ENCODE results near the gene MANEAL.

MANEAL gene

GRCh38 chr1:37828410-37829074, 34.9 kb downstream of the MANEAL start:
- FAIRE-seq: no peak

GRCh38 chr1:37831109-37831508, 37.5 kb downstream of the MANEAL start:
- FAIRE-seq: no peak

- no peak for FAIRE-seq
These were observed 38.2 kb downstream of the MANEAL start for GRCh38 chr1:37831809-37832208.

DNA sequence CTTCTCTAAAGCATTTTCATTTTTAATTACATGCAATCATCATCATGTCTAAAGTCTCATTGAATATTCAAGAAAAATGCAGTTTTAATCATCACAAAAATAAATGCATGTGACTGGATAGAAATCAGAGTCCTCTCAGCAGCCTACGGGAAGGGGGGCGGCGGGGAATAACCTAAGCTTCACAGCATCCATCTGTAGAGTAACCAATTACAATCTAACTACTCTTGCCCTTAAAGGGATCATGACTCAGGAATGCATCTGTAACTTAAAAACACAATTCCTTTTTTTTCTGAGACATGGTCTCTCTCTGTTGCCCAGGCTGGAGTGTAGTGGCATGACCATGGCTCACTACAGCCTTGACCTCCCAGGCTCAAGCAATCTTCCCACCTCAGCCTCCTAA, 43.1 kb downstream of the MANEAL start:
- no peak for FAIRE-seq

DNA sequence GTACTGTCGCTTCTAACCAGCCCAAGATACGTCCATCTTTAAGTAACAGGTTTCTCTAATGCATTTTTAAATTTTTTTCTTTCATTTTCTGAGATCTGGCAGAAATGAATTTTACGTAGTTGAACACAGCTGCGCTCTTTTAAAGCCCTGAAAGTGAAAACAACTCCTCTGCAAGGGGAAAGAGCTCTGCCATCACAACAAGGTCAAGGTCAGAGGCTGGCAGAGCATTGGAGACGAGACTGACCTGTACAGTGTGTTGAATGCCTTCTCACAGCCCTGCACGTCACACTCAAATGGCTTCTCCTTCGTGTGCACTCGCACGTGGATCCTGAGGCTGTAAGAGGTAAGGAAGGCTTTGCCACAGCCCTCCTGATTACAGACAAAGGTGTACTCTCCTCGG, 46.0 kb downstream of the MANEAL start:
- no peak for FAIRE-seq

DNA sequence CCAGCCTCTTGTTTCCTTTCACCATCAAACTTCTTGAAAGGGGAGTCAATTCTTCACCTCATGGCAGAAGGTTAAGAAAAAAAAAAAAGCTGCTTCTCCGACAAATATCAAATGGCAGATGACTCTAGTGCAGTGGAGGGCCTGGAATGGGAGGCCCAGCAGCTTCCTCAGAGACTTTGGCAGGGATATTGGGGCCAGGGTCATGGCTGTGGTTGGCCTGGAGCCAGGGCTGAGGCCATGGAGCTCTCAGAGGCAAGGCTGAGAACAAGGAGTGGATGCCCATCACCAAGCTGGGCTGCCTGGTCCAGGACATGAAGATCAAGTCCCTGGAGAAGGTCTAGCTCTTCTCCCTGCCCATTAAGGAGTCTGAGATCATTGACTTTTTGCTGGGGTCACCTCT, 47.1 kb downstream of the MANEAL start:
- no peak for FAIRE-seq

DNA sequence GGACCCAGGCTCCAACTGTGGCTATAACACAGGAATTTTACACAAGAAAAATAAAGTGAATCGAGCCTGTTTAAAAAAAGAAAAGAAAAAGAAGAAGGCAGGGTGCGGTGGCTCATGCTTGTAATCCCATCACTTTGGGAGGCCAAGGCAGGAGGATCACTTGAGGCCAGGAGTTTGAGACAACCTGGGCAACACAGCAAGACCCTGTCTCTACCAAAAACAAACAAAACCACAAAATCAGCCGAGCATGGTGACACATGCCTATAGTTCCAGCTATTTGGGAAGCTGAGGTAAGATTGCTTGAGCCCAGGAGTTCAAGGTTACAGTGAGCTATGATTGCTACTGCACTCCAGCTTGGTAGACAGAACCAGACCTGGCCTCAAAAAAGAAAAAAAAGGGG, 48.0 kb downstream of the MANEAL start:
- no peak for FAIRE-seq

GRCh38 chr1:37844536-37844935, 50.9 kb downstream of the MANEAL start:
- FAIRE-seq: no peak

GRCh38 chr1:37845049-37845646, 51.5 kb downstream of the MANEAL start:
- no peak for FAIRE-seq

DNA sequence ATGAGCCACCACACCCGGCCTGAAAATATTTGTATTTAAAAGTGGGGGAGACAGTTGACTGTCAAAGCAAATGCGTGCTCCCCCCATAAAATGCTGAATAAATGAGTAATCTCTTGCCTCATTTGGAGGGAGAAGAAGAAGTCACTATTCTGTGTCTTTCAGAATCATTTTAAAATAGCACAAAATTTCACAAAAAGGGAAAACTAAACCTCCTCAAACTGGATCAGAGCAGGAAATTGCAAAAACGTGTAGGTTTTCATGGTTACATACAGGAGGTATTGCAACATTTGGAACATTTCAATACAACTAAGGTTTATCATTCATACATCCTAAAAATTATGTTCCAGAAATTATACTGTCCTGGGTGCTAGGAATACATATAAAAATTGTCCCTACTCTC, 52.1 kb downstream of the MANEAL start:
- no peak for FAIRE-seq

- FAIRE-seq: no peak
These were observed 53.1 kb downstream of the MANEAL start for GRCh38 chr1:37846647-37847339.

DNA sequence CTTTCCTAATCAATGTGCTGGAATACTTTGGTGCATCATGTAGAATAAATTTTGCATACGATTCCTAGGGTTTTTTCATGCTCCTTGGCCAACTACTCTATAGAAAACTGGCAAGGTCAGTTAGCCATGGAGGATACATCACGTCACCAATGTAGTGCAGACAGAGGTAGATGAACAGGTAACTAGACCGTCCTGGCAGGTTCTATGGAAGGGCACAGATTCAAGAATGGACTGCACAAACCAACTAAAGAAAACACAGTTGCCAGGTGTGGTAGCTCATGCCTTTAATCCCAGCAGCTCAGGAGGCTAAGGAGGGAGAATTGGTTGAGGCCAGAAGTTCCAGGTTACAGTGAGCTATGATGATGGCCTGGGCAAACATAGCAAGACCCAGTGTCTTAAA, 55.8 kb downstream of the MANEAL start:
- no peak for FAIRE-seq

GRCh38 chr1:37850352-37850955, 56.8 kb downstream of the MANEAL start:
- no peak for FAIRE-seq
